ENCODE measurements around the gene MAPKAPK2.

MAPKAPK2 gene

GRCh38 chr1:206723805-206724472, 39.2 kb downstream of the MAPKAPK2 start:
- DNase-seq: no peak

GRCh38 chr1:206725109-206725963, 40.6 kb downstream of the MAPKAPK2 start:
- DNase-seq: peak; percentile 40

- no peak for DNase-seq
Observed at GRCh38 chr1:206727981-206728696, 43.4 kb downstream of the MAPKAPK2 start.

- DNase-seq: no peak
Observed at GRCh38 chr1:206728697-206728987, 43.9 kb downstream of the MAPKAPK2 start.

GRCh38 chr1:206729050-206729449, 44.3 kb downstream of the MAPKAPK2 start:
- no peak for DNase-seq

- no peak for DNase-seq
Observed at GRCh38 chr1:206729507-206729906, 44.8 kb downstream of the MAPKAPK2 start.

- no peak for DNase-seq
Observed at GRCh38 chr1:206732508-206732907, 47.8 kb downstream of the MAPKAPK2 start.

- no peak for DNase-seq
Observed at GRCh38 chr1:206732992-206733391, 48.3 kb downstream of the MAPKAPK2 start.

GRCh38 chr1:206734499-206735142, 49.9 kb downstream of the MAPKAPK2 start:
- DNase-seq: peak; percentile 7

- DNase-seq: no peak
Observed at GRCh38 chr1:206735553-206736031, 50.9 kb downstream of the MAPKAPK2 start.

GRCh38 chr1:206736878-206737728, 52.4 kb downstream of the MAPKAPK2 start:
- no peak for DNase-seq

GRCh38 chr1:206737729-206738201, 53.1 kb downstream of the MAPKAPK2 start:
- DNase-seq: no peak

- DNase-seq: peak; percentile 51
Observed at GRCh38 chr1:206738370-206739366, 54.0 kb downstream of the MAPKAPK2 start.

- DNase-seq: no peak
Observed at GRCh38 chr1:206739411-206740076, 54.8 kb downstream of the MAPKAPK2 start.

- no peak for DNase-seq
Observed at GRCh38 chr1:206741142-206741701, 56.5 kb downstream of the MAPKAPK2 start.

- DNase-seq: no peak
Observed at GRCh38 chr1:206742719-206743383, 58.1 kb downstream of the MAPKAPK2 start.

- no peak for DNase-seq
Observed at GRCh38 chr1:206744683-206745082, 60.0 kb downstream of the MAPKAPK2 start.

GRCh38 chr1:206745301-206745700, 60.6 kb downstream of the MAPKAPK2 start:
- no peak for DNase-seq

GRCh38 chr1:206748348-206749030, 63.8 kb downstream of the MAPKAPK2 start:
- DNase-seq: no peak

Data from NCI-H2171 treated with DMSO at 0.1 percent for 48 hours (cell line).